GM12873 (cell line): ENCODE data around the gene CYP2C18.

ENCODE experiments used
- CTCF ChIP-seq: IDR thresholded peaks from 2 replicates; pipeline ENCODE4 v1.5.1; 2012; ENCODE audit warnings: low read depth, mild to moderate bottlenecking, moderate library complexity, low read length, control low read depth; ENCODE audit not compliant: insufficient read depth; ENCODE audit errors: missing control alignments

CYP2C18 gene

GRCh38 chr10:94760586-94761178, 77.2 kb downstream of the CYP2C18 start:
- no peak for TF ChIP-seq CTCF

- no peak for TF ChIP-seq CTCF
These were observed 78.9 kb downstream of the CYP2C18 start, which contains the start of gene CYP2C19 for GRCh38 chr10:94762393-94762792. Gene CYP2C19 (plus strand): TSS chr10:94762681. CDS start chr10:94762706, 25 bp downstream.

GRCh38 chr10:94777886-94778458, 94.4 kb downstream of the CYP2C18 start:
- no peak for TF ChIP-seq CTCF

- TF ChIP-seq CTCF: no peak
These were observed 97.3 kb downstream of the CYP2C18 start for GRCh38 chr10:94780844-94781243.

GRCh38 chr10:94784256-94784655, 100.7 kb downstream of the CYP2C18 start:
- no peak for TF ChIP-seq CTCF

- no peak for TF ChIP-seq CTCF
These were observed 101.7 kb downstream of the CYP2C18 start for GRCh38 chr10:94785211-94785610.
